GM12892 (cell line): ENCODE results near the gene DEF6.

Source experiments
- POLR2A ChIP-seq: IDR thresholded peaks from 2 replicates; pipeline ENCODE4 v1.6.1; 2011; ENCODE audit warnings: low read depth, low read length, control low read depth
- POLR2AphosphoS5 ChIP-seq: IDR thresholded peaks from 2 replicates; pipeline ENCODE4 v1.6.1; 2011; ENCODE audit warnings: low read depth, low read length, control low read depth

DNA sequence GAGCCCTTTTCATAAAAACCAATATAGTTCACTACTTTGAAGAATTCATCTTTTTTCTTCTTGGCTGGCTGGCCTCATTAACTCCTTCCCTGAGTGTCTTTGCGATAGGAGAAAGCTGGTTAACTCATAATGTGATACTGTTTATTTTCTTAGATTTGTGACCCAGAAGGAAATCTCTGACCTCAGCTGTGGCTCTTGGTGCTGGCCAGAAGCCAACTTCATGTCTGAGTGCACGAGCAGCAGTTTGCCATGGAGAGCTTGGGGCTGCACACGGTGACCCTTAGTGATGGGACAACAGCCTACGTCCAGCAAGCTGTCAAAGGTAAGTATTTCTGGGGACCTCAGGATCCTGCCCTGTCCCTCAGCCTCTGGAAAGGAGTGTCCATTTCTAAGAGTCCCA lies 16.7 kb upstream of the DEF6 start:
- no peak for TF ChIP-seq POLR2A
- TF ChIP-seq POLR2AphosphoS5: no peak
